ENCODE data around the gene SELENBP1.

The SELENBP1 gene

DNA sequence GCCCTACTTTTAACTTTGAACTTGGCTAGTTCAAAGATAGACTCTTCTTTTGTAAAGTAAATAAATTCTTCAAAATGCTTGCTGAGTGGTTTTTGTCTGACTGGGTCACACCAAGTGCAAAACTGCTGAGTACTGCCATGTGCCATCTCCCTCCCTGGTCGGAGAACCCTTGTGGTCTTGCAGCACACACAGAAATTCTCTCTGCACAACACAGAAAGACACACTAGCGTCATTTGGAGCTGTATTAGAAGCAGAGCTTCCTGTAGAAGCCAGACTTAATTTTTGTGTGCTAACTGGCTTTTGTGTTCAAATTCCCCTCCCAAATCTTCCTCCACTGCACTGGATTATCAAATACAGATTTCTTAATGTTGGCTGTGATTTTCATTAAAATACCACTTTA is 29.4 kb upstream of the SELENBP1 start:
- TF ChIP-seq TCF12 (IDR thresholded peaks at IDR 0.05; ENCODE audit: low read depth): no peak
- TF ChIP-seq FOXM1 (IDR thresholded peaks at IDR 0.05; ENCODE audit: borderline replicate concordance, low read depth): no peak
- TF ChIP-seq, protein P1, sequence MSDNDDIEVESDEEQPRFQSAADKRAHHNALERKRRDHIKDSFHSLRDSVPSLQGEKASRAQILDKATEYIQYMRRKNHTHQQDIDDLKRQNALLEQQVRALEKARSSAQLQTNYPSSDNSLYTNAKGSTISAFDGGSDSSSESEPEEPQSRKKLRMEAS (IDR thresholded peaks at IDR 0.05): no peak
- TF ChIP-seq, protein P2, sequence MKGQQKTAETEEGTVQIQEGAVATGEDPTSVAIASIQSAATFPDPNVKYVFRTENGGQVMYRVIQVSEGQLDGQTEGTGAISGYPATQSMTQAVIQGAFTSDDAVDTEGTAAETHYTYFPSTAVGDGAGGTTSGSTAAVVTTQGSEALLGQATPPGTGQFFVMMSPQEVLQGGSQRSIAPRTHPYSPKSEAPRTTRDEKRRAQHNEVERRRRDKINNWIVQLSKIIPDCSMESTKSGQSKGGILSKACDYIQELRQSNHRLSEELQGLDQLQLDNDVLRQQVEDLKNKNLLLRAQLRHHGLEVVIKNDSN (IDR thresholded peaks at IDR 0.05): no peak
- TF ChIP-seq YY1 (IDR thresholded peaks at IDR 0.05; ENCODE audit: low read depth): no peak
- TF ChIP-seq RAD21 (IDR thresholded peaks at IDR 0.05; ENCODE audit: low read depth): no peak
- no peak for TF ChIP-seq ZBTB7A (IDR thresholded peaks at IDR 0.05; ENCODE audit: low read depth)
- TF ChIP-seq TEAD4 (IDR thresholded peaks at IDR 0.05): no peak
- TF ChIP-seq NFIC (IDR thresholded peaks at IDR 0.05): no peak
- no peak for TF ChIP-seq EP300 (IDR thresholded peaks at IDR 0.05; ENCODE audit: borderline replicate concordance)
- TF ChIP-seq CEBPB (IDR thresholded peaks at IDR 0.05): no peak
- no peak for TF ChIP-seq EGR1 (IDR thresholded peaks at IDR 0.05)
- no peak for TF ChIP-seq CREB1 (IDR thresholded peaks at IDR 0.05; ENCODE audit: low read depth)

DNA sequence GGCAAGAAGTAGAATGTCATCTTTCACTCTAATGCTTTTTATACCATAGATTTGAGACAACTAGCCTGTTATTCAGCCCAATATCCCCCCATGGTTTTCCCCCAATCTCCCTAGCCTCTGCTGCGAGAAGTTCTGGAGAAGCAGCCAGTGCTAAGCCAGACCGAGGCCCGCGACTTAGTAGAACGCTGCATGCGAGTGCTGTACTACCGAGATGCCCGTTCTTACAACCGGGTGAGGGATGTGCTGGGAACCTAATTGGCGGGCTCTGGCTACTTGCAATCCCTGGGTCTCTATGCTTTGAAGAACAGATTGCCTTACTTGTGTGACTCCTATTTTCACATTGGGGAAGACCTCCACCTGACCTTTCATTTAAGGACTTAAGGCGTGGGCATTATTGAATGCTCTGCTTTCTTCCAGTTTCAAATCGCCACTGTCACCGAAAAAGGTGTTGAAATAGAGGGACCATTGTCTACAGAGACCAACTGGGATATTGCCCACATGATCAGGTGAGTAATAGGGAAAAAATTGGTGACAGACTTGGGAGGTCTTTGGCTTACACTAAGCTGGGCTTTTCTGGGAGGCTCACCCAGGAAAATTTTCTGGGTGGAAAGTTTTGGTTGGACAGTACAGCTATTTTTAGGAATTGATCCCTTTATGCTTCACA is 28.8 kb upstream of the SELENBP1 start:
- TF ChIP-seq, protein P2 (IDR thresholded peaks at IDR 0.05): no peak
- no peak for TF ChIP-seq TEAD4 (IDR thresholded peaks at IDR 0.05)
- TF ChIP-seq CREB1 (IDR thresholded peaks at IDR 0.05; ENCODE audit: low read depth): no peak

DNA sequence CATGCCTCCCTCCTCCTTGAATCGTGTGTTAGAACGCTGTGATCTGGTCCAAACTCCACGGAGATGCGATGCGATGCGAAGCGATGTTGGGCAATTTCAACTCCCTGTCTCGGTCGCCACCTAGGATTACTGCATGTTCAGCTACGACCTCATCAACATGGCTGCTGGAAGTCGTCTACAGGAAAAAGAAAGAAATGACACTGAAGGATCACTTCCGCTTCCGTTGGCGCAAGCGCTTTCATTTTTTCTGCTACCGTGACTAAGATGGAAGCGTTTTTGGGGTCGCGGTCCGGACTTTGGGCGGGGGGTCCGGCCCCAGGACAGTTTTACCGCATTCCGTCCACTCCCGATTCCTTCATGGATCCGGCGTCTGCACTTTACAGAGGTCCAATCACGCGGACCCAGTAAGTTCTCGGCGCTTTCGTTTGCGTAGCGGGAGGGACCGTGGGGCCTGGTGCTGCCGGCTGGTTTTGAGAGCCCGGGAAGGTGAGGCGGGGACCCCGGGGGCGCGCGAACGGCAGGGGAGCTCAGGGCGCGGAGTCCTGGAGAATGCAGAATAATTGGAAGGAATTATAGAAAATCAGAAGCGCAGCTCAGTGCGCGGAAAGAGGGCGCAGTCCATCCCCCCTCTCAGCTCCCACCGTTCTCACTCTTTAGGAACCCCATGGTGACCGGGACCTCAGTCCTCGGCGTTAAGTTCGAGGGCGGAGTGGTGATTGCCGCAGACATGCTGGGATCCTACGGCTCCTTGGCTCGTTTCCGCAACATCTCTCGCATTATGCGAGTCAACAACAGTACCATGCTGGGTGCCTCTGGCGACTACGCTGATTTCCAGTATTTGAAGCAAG is 27.0 kb upstream of the SELENBP1 start, which contains the start of gene PSMB4:
PSMB4 (plus strand) TSS at position 250 of the 848 bp plus-strand sequence; CDS start at position 265, 15 bp downstream.
- TF ChIP-seq CEBPB (IDR thresholded peaks at IDR 0.05): peak; percentile 90
- peak; percentile 41; the same call in 1 of the 2 replicates for TF ChIP-seq NFIC (IDR thresholded peaks at IDR 0.05)
- TF ChIP-seq TEAD4 (IDR thresholded peaks at IDR 0.05): peak; percentile 30; the same call in 1 of the 2 replicates
- TF ChIP-seq TAF1 (IDR thresholded peaks at IDR 0.05; ENCODE audit: low read depth): peak; percentile 97
- no peak for TF ChIP-seq FOXM1 (IDR thresholded peaks at IDR 0.05; ENCODE audit: borderline replicate concordance, low read depth)
- TF ChIP-seq, protein P2 (IDR thresholded peaks at IDR 0.05): no peak
- TF ChIP-seq, protein P3, sequence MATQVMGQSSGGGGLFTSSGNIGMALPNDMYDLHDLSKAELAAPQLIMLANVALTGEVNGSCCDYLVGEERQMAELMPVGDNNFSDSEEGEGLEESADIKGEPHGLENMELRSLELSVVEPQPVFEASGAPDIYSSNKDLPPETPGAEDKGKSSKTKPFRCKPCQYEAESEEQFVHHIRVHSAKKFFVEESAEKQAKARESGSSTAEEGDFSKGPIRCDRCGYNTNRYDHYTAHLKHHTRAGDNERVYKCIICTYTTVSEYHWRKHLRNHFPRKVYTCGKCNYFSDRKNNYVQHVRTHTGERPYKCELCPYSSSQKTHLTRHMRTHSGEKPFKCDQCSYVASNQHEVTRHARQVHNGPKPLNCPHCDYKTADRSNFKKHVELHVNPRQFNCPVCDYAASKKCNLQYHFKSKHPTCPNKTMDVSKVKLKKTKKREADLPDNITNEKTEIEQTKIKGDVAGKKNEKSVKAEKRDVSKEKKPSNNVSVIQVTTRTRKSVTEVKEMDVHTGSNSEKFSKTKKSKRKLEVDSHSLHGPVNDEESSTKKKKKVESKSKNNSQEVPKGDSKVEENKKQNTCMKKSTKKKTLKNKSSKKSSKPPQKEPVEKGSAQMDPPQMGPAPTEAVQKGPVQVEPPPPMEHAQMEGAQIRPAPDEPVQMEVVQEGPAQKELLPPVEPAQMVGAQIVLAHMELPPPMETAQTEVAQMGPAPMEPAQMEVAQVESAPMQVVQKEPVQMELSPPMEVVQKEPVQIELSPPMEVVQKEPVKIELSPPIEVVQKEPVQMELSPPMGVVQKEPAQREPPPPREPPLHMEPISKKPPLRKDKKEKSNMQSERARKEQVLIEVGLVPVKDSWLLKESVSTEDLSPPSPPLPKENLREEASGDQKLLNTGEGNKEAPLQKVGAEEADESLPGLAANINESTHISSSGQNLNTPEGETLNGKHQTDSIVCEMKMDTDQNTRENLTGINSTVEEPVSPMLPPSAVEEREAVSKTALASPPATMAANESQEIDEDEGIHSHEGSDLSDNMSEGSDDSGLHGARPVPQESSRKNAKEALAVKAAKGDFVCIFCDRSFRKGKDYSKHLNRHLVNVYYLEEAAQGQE (IDR thresholded peaks at IDR 0.05; ENCODE audit: low read depth): no peak
- TF ChIP-seq, protein P1 (IDR thresholded peaks at IDR 0.05): peak; percentile 70
- TF ChIP-seq CREB1 (IDR thresholded peaks at IDR 0.05; ENCODE audit: low read depth): peak; percentile 89
- peak; percentile 59 for TF ChIP-seq ZBTB7A (IDR thresholded peaks at IDR 0.05; ENCODE audit: low read depth)
- TF ChIP-seq EGR1 (IDR thresholded peaks at IDR 0.05): peak; percentile 61; the same call in 1 of the 2 replicates
- peak; percentile 80 for TF ChIP-seq RAD21 (IDR thresholded peaks at IDR 0.05; ENCODE audit: low read depth)
- no peak for TF ChIP-seq EP300 (IDR thresholded peaks at IDR 0.05; ENCODE audit: borderline replicate concordance)
- peak; percentile 100 for TF ChIP-seq YY1 (IDR thresholded peaks at IDR 0.05; ENCODE audit: low read depth)
- TF ChIP-seq TCF12 (IDR thresholded peaks at IDR 0.05; ENCODE audit: low read depth): peak; percentile 64; the same call in 1 of the 2 replicates

DNA sequence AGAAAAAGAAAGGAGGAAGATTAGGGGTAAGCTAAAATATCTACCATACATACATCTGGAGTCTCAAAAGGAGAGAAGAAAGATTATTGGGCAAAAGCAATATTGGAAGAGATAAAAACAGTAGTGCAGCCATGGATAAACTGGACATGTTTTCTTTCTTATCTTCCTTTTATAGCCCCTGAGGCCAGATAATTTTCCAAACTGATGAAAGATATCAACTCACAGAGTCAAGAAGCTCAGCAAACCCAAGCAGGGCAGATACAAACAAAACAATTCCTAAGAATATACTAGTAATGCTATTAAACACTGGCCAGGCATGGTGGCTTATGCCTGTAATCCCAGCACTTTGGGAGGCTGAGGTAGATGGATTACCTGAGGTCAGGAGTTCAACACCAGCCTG is 21.1 kb upstream of the SELENBP1 start:
- TF ChIP-seq TEAD4 (IDR thresholded peaks at IDR 0.05) (no peak), TCF12 (IDR thresholded peaks at IDR 0.05; ENCODE audit: low read depth) (no peak), CEBPB (IDR thresholded peaks at IDR 0.05) (no peak), TAF1 (IDR thresholded peaks at IDR 0.05; ENCODE audit: low read depth) (no peak), EP300 (IDR thresholded peaks at IDR 0.05; ENCODE audit: borderline replicate concordance) (no peak), CREB1 (IDR thresholded peaks at IDR 0.05; ENCODE audit: low read depth) (no peak), FOXM1 (IDR thresholded peaks at IDR 0.05; ENCODE audit: borderline replicate concordance, low read depth) (no peak), YY1 (IDR thresholded peaks at IDR 0.05; ENCODE audit: low read depth) (no peak), ZBTB7A (IDR thresholded peaks at IDR 0.05; ENCODE audit: low read depth) (no peak), EGR1 (IDR thresholded peaks at IDR 0.05) (no peak), RAD21 (IDR thresholded peaks at IDR 0.05; ENCODE audit: low read depth) (no peak), NFIC (IDR thresholded peaks at IDR 0.05) (no peak)
- TF ChIP-seq, protein P2 (IDR thresholded peaks at IDR 0.05): no peak
- TF ChIP-seq, protein P1 (IDR thresholded peaks at IDR 0.05): no peak
- TF ChIP-seq, protein P3 (IDR thresholded peaks at IDR 0.05; ENCODE audit: low read depth): no peak
